Osteocyte (in vitro differentiated cells): ENCODE measurements around the gene ROR1. TPM values are rescaled to one million over a fixed set of nuclear protein-coding genes. Genes with fewer than 3 reads are reported as not detected.

ENCODE experiments used
- DNase-seq: peaks from one replicate; pipeline ENCODE4 v3.0.0; 2021; ENCODE audit warnings: mixed read lengths; ENCODE audit not compliant: unreplicated experiment; ENCODE audit errors: extremely low spot score
- H3K27ac Mint-ChIP-seq: one replicate; pipeline ENCODE4 v1.8.0; 2021; ENCODE audit warnings: mild to moderate bottlenecking, mixed read lengths; ENCODE audit not compliant: unreplicated experiment
- H3K27me3 Mint-ChIP-seq: one replicate; pipeline ENCODE4 v1.8.0; 2021; ENCODE audit warnings: mixed read lengths; ENCODE audit not compliant: unreplicated experiment
- H3K36me3 Mint-ChIP-seq: one replicate; pipeline ENCODE4 v1.8.0; 2021; ENCODE audit warnings: mixed read lengths; ENCODE audit not compliant: unreplicated experiment
- H3K4me1 Mint-ChIP-seq: one replicate; pipeline ENCODE4 v1.8.0; 2021; ENCODE audit warnings: mixed read lengths; ENCODE audit not compliant: unreplicated experiment
- H3K4me3 Mint-ChIP-seq: one replicate; pipeline ENCODE4 v1.8.0; 2021; ENCODE audit warnings: mild to moderate bottlenecking, moderate library complexity, mixed read lengths; ENCODE audit not compliant: unreplicated experiment
- H3K9me3 Mint-ChIP-seq: one replicate; pipeline ENCODE4 v1.8.0; 2021; ENCODE audit warnings: mixed read lengths; ENCODE audit not compliant: unreplicated experiment
- total RNA-seq: library from RNA; stranded (reverse); gene quantifications from 2 replicates; pipeline ENCODE4 v1.2.1, GENCODE V29; 2021
- TF ChIP-seq, protein P1 (sequence below): fragments of 200-600 bp; sonication (generic); IDR thresholded peaks from 2 replicates; pipeline ENCODE4 v1.5.0; 2021; ENCODE audit warnings: antibody characterized with exemption, mild to moderate bottlenecking, moderate library complexity

ROR1 gene
- total RNA-seq, 1 donor from 2014 or later: 20.6 TPM

DNA sequence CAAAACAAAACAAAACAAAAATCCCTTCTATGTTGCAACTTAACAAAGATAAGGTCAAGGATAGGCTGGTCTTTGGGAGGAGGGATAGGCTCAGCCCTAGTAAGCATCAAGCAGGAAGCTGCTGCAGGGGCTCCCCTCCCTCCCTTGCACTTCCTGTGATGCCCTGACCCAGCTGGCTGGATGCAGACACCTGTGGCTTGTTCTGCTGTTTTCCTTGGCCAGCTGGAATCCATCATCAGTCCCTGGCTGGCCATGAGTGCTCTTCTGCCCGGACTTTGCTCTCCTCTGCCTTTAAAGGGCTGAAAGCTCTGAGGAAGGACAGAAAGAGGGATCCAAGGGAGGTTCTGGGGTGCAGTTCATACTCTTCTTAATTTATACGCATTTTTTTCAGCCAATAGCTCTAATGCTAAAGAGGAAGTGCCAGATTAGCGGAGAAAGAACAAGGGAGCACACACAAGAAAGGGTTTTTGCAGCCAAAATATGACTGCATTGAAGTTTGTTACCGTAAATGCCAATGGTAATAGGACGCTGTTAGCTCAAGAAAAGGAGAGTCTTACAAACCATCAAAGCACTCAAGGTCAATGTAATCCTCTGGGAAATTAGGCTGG, 409.7 kb downstream of the ROR1 start:
- Mint-ChIP-seq H3K4me3 (no peak overlapping the region), H3K27ac (no peak overlapping the region), H3K27me3 (no peaks in the 10 kb centered on the region), H3K36me3 (peaks cover 7% of the 10 kb centered on the region), H3K9me3 (no peaks in the 10 kb centered on the region), H3K4me1 (no peaks in the 10 kb centered on the region)
- DNase-seq: no peak
- TF ChIP-seq, protein P1, sequence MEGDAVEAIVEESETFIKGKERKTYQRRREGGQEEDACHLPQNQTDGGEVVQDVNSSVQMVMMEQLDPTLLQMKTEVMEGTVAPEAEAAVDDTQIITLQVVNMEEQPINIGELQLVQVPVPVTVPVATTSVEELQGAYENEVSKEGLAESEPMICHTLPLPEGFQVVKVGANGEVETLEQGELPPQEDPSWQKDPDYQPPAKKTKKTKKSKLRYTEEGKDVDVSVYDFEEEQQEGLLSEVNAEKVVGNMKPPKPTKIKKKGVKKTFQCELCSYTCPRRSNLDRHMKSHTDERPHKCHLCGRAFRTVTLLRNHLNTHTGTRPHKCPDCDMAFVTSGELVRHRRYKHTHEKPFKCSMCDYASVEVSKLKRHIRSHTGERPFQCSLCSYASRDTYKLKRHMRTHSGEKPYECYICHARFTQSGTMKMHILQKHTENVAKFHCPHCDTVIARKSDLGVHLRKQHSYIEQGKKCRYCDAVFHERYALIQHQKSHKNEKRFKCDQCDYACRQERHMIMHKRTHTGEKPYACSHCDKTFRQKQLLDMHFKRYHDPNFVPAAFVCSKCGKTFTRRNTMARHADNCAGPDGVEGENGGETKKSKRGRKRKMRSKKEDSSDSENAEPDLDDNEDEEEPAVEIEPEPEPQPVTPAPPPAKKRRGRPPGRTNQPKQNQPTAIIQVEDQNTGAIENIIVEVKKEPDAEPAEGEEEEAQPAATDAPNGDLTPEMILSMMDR: no peak

DNA sequence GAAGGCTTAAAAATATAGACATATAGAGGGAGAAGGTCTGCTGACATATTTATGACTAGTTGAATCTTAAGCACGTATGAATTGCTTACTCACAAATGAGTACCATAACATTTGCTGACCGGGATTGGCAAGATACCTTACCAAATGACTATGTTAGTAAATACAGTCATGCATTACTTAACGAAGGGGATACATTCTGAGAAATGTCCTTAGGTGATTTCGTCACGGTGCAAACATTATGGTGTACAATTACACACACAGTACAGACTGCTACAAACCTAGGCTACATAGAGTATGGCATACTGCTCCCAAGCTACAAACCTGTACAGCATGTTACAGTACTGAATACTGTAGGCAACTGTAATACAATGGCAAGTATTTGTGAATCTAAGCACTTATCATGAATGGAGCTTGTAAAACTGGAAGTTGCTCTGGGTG, 410.2 kb downstream of the ROR1 start:
- H3K27me3 Mint-ChIP-seq: no peaks in the 10 kb centered on the region
- no peaks in the 10 kb centered on the region for H3K4me1 Mint-ChIP-seq
- DNase-seq: no peak
- peaks cover 3% of the 10 kb centered on the region for H3K36me3 Mint-ChIP-seq
- TF ChIP-seq, protein P1: no peak
- H3K4me3 Mint-ChIP-seq: no peak overlapping the region
- no peaks in the 10 kb centered on the region for H3K9me3 Mint-ChIP-seq
- no peak overlapping the region for H3K27ac Mint-ChIP-seq

DNA sequence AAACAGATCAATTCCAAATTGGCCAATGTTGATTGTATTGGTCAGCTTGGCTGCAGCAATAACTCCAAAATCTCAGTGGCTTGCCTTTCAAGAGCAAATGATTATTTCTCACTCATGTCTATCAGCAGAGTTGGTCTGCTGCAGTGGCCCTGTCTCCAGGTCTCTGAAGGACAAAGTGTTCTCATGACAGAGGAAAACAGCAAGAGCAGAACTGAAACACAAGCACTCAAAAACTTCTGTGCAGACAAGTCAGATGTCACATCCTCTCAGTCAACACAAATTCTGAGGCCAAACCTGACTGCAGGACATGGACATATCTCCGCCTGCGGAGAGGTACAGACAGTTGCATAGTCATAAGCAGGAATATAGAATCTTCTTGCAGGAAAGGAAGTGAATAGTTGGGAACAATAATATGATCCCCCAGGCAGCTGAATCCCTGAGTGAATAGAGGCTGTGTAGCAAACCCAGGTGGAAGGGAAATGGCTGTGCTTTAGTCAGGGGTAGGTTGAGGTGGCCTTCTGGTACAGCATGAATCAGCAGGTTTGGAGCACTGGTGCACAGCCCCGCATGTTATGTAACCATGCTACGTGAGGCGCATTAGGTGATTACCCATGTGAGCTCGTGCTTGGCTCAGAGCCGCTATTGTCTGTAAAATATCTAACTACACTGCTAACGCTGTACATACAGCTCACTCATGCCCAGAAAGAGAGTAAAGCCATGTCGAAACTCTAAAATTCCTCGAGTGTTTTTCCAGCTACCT, 412.5 kb downstream of the ROR1 start:
- TF ChIP-seq, protein P1: no peak
- no peaks in the 10 kb centered on the region for H3K4me1 Mint-ChIP-seq
- no peak overlapping the region for H3K4me3 Mint-ChIP-seq
- no peak overlapping the region for H3K27ac Mint-ChIP-seq
- no peaks in the 10 kb centered on the region for H3K36me3 Mint-ChIP-seq
- H3K27me3 Mint-ChIP-seq: no peaks in the 10 kb centered on the region
- no peak for DNase-seq
- no peaks in the 10 kb centered on the region for H3K9me3 Mint-ChIP-seq

DNA sequence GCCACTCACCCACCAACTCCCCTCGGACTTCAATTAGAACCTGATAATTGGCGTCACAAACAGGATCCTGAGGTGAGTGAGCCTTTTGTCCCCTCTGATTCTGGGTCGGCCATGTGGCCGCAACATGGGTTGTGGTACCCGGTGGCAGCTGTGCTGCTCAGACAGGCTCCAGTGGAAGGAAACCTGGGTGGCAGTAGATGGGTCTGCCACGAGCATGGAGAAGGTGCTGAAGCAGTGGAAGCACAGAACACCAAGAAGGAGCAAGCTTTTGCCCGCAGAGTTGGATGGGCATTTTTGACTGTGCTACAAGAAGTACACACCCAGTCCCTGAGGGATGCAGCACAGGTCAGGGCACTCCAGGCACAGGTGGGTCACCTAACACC, 413.1 kb downstream of the ROR1 start:
- no peaks in the 10 kb centered on the region for H3K4me1 Mint-ChIP-seq
- H3K36me3 Mint-ChIP-seq: no peaks in the 10 kb centered on the region
- no peaks in the 10 kb centered on the region for H3K9me3 Mint-ChIP-seq
- no peak overlapping the region for H3K4me3 Mint-ChIP-seq
- TF ChIP-seq, protein P1: no peak
- no peak overlapping the region for H3K27ac Mint-ChIP-seq
- no peak for DNase-seq
- H3K27me3 Mint-ChIP-seq: no peaks in the 10 kb centered on the region

DNA sequence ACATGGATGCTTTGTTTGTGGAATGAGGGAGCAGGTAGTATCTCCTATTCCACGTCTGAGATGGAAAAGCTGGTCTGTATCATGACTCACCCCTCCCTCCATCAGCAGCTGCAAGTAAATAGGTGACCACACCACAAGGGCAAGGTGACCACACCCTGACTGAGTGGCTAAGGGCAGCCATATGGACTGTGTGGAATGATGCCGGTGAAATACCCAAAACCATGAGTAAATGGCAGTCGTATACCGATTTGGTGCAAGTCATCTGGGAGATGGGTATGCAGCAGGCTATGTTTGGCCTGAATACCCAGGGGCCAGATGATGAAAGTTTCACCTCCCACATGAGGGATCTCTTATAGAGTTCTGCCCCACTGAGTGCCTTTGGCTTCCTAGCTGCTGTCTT, 413.8 kb downstream of the ROR1 start:
- no peak for DNase-seq
- Mint-ChIP-seq H3K4me1 (no peaks in the 10 kb centered on the region), H3K27me3 (no peaks in the 10 kb centered on the region), H3K9me3 (no peaks in the 10 kb centered on the region), H3K4me3 (no peak overlapping the region), H3K27ac (no peak overlapping the region), H3K36me3 (no peaks in the 10 kb centered on the region)
- TF ChIP-seq, protein P1: no peak
